Measurements from ENCODE around the gene KRTAP4-16.

- TF ChIP-seq CTCF (IDR thresholded peaks at IDR 0.05) = no peak
- no peak for TF ChIP-seq POLR2AphosphoS5 (IDR thresholded peaks at IDR 0.05)
- TF ChIP-seq POLR2A (IDR thresholded peaks at IDR 0.05) = no peak
- no peak for TF ChIP-seq EP300 (IDR thresholded peaks at IDR 0.05)
These were observed 6.0 kb upstream of the KRTAP4-16 start for GRCh38 chr17:41107941-41108450.
